ENCODE data around the gene FBXL17.

- TF ChIP-seq POLR2A (IDR thresholded peaks at IDR 0.05; ENCODE audit: low read depth, low read length) = no peak
- TF ChIP-seq CTCF (conservative IDR thresholded peaks at IDR 0.05; ENCODE audit: low read depth, low read length) = no peak
- TF ChIP-seq USF2 (IDR thresholded peaks at IDR 0.05; ENCODE audit: low read depth, low read length) = no peak
- no peak for TF ChIP-seq RFX5 (IDR thresholded peaks at IDR 0.05; ENCODE audit: low read depth, low read length)
- no peak for TF ChIP-seq RAD21 (IDR thresholded peaks at IDR 0.05; ENCODE audit: low read length)
- TF ChIP-seq BHLHE40 (IDR thresholded peaks at IDR 0.05; ENCODE audit: low read depth, low read length) = no peak
- no peak for TF ChIP-seq ELK1 (IDR thresholded peaks at IDR 0.05; ENCODE audit: borderline replicate concordance, low read depth, low read length)
Observed at GRCh38 chr5:107968998-107969397, 412.9 kb downstream of the FBXL17 start.

All from IMR-90 (cell line).